ENCODE measurements around the gene NT5C1B. TPM values are rescaled to one million over a fixed set of nuclear protein-coding genes. Genes with fewer than 3 reads are reported as not detected.

Gene NT5C1B
- total RNA-seq, 1 donor from 2014 or later: not detected

DNA sequence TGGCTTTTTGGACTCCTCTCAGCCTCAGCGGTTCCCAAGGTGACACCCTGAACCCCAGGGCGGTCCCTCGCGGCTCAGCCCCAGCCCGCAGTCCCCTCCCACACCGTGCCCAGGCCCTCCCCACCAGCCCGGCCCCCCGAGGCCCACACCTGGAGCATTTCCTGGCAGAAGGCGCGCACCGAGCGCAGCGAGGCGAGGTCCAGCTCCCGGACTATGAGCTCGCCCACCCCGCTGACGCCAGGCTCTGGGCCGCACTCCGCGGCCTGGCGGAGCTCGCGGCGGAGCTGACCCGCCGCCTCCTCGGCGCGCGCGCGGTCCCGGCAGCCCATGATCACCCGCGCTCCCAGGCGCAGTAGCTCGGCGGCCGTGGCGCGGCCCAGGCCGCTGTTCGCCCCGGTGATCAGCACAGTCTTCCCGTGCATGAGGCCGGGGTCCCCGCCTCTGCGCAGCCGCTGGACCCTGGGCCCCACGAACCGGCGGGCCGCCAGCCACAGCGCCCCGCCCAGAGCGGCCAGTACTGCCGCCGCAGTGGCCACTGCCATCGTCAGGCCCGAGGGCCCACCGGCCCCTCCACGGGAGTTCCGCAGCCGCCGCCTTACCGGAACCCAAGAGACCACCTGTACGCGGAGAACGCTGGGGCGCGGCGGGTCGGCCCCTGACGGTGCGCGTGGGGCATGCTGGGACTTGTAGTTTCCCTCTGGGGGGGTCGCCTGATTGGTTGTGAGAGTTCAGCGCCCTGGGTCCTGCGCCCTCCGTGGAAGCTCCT is 29.2 kb downstream of the NT5C1B start, which contains the start of gene RDH14:
RDH14 (minus strand) TSS at position 623 of the 766 bp plus-strand sequence; CDS start at position 542, 81 bp downstream.
- peak; percentile 95 for DNase-seq (ENCODE audit: extremely low spot score, unreplicated experiment)
- H3K4me1 Mint-ChIP-seq (ENCODE audit: unreplicated experiment): peaks cover 29% of the 10 kb centered on the region
- H3K4me3 Mint-ChIP-seq: peak within 1 kb of the TSS; percentile 96
- H3K36me3 Mint-ChIP-seq: peaks cover 19% of the 10 kb centered on the region
- peak within 1 kb of the TSS; percentile 94 for H3K27ac Mint-ChIP-seq
- H3K27me3 Mint-ChIP-seq: no peaks in the 10 kb centered on the region
- TF ChIP-seq, protein P1, sequence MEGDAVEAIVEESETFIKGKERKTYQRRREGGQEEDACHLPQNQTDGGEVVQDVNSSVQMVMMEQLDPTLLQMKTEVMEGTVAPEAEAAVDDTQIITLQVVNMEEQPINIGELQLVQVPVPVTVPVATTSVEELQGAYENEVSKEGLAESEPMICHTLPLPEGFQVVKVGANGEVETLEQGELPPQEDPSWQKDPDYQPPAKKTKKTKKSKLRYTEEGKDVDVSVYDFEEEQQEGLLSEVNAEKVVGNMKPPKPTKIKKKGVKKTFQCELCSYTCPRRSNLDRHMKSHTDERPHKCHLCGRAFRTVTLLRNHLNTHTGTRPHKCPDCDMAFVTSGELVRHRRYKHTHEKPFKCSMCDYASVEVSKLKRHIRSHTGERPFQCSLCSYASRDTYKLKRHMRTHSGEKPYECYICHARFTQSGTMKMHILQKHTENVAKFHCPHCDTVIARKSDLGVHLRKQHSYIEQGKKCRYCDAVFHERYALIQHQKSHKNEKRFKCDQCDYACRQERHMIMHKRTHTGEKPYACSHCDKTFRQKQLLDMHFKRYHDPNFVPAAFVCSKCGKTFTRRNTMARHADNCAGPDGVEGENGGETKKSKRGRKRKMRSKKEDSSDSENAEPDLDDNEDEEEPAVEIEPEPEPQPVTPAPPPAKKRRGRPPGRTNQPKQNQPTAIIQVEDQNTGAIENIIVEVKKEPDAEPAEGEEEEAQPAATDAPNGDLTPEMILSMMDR (conservative IDR thresholded peaks at IDR 0.05): no peak
- no peaks in the 10 kb centered on the region for H3K9me3 Mint-ChIP-seq

DNA sequence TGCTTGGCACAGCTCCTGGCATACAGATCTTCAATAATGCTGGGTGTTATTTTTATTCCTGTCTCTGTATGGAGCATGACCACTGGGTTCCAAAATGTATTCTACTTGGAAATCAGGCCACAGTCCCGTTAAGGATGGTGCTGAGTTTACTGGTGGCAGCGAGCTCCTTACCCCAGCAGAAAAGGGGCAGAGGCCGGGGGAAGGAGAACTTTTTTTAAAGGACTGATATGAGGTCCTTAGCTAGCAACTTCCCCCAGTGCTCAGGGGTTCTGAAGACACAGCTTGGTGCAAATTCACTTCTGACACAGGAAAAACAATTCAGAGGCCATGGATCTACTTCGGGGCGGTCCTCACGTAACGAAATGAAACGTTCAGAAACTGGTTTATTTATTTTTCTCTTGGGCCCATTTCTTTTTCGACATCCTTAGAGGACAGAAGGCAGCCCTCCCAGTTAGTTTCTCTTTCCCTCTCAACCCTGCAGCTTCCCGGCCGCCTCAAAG is 29.8 kb downstream of the NT5C1B start:
- no peak for DNase-seq (ENCODE audit: extremely low spot score, unreplicated experiment)
- TF ChIP-seq, protein P1 (conservative IDR thresholded peaks at IDR 0.05): no peak
- peak overlapping the region; percentile 96 for H3K4me3 Mint-ChIP-seq
- no peaks in the 10 kb centered on the region for H3K27me3 Mint-ChIP-seq
- peaks cover 20% of the 10 kb centered on the region for H3K36me3 Mint-ChIP-seq
- peaks cover 33% of the 10 kb centered on the region for H3K4me1 Mint-ChIP-seq (ENCODE audit: unreplicated experiment)
- H3K9me3 Mint-ChIP-seq: no peaks in the 10 kb centered on the region
- peak overlapping the region; percentile 92 for H3K27ac Mint-ChIP-seq

DNA sequence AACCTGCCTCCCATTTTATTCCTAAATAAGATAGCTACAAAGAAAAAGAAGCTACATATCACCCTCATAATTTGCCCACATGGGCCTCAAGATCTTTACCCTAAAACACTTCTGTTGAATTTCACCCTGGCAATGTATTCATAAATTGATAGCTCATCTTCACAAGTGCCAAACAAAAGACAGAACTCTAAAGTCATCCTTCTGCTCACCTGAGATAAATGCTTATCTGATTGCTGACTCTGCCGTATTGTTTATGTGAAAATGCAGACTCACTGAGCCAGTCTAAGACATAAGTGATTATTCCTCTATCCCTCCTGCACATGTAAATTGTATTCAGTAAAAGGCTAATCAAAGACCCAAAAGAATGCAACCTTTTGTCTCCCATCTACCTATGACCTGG is 30.9 kb downstream of the NT5C1B start:
- peaks cover 38% of the 10 kb centered on the region for H3K4me1 Mint-ChIP-seq (ENCODE audit: unreplicated experiment)
- H3K27ac Mint-ChIP-seq: peak overlapping the region; percentile 92
- H3K36me3 Mint-ChIP-seq: peaks cover 27% of the 10 kb centered on the region
- no peak for DNase-seq (ENCODE audit: extremely low spot score, unreplicated experiment)
- H3K27me3 Mint-ChIP-seq: no peaks in the 10 kb centered on the region
- H3K9me3 Mint-ChIP-seq: no peaks in the 10 kb centered on the region
- H3K4me3 Mint-ChIP-seq: peak overlapping the region; percentile 96
- TF ChIP-seq, protein P1 (conservative IDR thresholded peaks at IDR 0.05): no peak

DNA sequence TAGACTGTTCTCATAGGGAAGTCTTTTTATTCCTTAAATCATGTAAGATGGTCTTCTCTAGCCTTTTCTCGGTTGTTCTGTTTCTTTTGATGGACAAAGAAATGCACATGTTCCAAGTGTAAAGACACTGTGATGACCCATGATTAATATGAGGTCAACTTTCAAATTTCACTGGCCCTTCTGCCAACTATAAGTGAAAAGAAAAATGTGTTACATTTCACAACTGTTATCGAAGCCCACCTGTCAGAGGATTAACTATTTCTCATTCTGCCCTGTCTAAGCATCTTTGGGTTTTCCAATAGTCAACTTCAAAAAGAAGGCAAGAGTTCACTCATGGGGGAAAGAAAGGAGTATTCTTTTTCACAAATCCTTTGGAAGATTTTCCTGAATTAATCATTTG is 32.2 kb downstream of the NT5C1B start:
- Mint-ChIP-seq H3K4me3 (peak overlapping the region; percentile 55), H3K9me3 (no peaks in the 10 kb centered on the region), H3K27ac (no peak overlapping the region), H3K4me1 (ENCODE audit: unreplicated experiment) (peaks cover 41% of the 10 kb centered on the region), H3K36me3 (peaks cover 28% of the 10 kb centered on the region), H3K27me3 (no peaks in the 10 kb centered on the region)
- DNase-seq (ENCODE audit: extremely low spot score, unreplicated experiment): no peak
- TF ChIP-seq, protein P1 (conservative IDR thresholded peaks at IDR 0.05): no peak

DNA sequence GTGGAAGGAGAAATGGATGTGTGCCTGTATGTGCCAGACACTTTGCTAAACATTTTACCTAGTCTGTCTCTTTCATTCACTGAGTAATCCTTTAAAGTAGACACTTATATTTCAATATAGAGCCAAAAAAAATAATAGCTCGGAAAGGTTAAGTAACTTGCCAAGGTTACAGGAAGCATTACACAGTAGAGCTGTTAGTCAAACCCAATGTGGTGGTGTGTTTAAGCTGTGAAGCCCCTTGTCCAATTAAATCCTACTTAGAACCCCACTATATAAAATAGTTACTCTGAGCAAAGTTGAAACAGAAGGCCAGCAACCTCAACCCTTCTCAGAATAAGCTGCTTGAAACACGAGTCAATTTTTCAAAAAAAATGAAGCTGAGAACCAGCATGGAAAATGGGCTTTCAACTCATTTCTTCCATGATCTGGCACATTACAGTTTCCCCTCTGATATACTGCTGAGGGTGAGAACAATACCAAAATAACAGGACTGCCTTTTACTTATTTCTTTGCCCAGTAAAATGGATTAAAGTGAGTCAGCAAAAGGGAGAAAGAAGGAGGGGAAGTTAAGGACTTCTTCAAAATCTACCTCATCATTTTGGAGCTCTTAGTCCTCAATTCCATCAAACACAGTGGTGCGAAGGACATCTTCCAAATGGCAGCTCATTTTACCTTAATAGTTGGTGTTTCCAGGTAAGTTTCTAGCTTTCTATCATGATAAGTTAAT is 36.9 kb downstream of the NT5C1B start:
- no peak overlapping the region for H3K4me3 Mint-ChIP-seq
- TF ChIP-seq, protein P1 (conservative IDR thresholded peaks at IDR 0.05): no peak
- DNase-seq (ENCODE audit: extremely low spot score, unreplicated experiment): no peak
- no peak overlapping the region for H3K27ac Mint-ChIP-seq
- H3K9me3 Mint-ChIP-seq: no peaks in the 10 kb centered on the region
- H3K36me3 Mint-ChIP-seq: peaks cover 22% of the 10 kb centered on the region
- no peaks in the 10 kb centered on the region for H3K27me3 Mint-ChIP-seq
- peaks cover 28% of the 10 kb centered on the region for H3K4me1 Mint-ChIP-seq (ENCODE audit: unreplicated experiment)

Data from type B pancreatic cell (in vitro differentiated cells).